TTC549 (cell line): ENCODE results near the gene ZNF154.
"Not testable (repeated sequence)": the region's sequence is repeated elsewhere in the genome, so short reads cannot be mapped to it uniquely, and the experiment has no call there.

ENCODE experiments used
- FAIRE-seq: peaks from 2 replicates; lab custom pipeline; 2012; peaks lifted over from hg19 to GRCh38; lab: Jason Lieb, UNC

ZNF154 gene

GRCh38 chr19:57708641-57709361 is at the start of gene ZNF154:
Gene ZNF154 (minus strand): TSS chr19:57709204. CDS start chr19:57708971, 233 bp downstream.
- peak; percentile 85 for FAIRE-seq

- no peak for FAIRE-seq
Measured at GRCh38 chr19:57757941-57758340, 48.9 kb upstream of the ZNF154 start.

- FAIRE-seq = no peak
Measured at GRCh38 chr19:57755031-57755430, 46.0 kb upstream of the ZNF154 start.

- no peak for FAIRE-seq
Measured at GRCh38 chr19:57754091-57754673, 45.2 kb upstream of the ZNF154 start.

GRCh38 chr19:57748029-57748428 is 39.0 kb upstream of the ZNF154 start:
- no peak for FAIRE-seq

GRCh38 chr19:57747472-57747807 is 38.4 kb upstream of the ZNF154 start:
- no peak for FAIRE-seq

- peak; percentile 95 for FAIRE-seq
Measured at GRCh38 chr19:57746580-57747471, 37.8 kb upstream of the ZNF154 start, which contains the start of gene ZNF776. Gene ZNF776 (plus strand): TSS chr19:57746815. CDS start chr19:57747059, 244 bp downstream.

- not testable (repeated sequence) for FAIRE-seq
Measured at GRCh38 chr19:57738770-57739169, 29.8 kb upstream of the ZNF154 start.

- peak; percentile 39 for FAIRE-seq
Measured at GRCh38 chr19:57738320-57738719, 29.3 kb upstream of the ZNF154 start.

GRCh38 chr19:57720878-57721277 is 11.9 kb upstream of the ZNF154 start:
- no peak for FAIRE-seq

- FAIRE-seq = no peak
Measured at GRCh38 chr19:57719901-57720519, 11.0 kb upstream of the ZNF154 start.

- no peak for FAIRE-seq
Measured at GRCh38 chr19:57719424-57719823, 10.4 kb upstream of the ZNF154 start.

GRCh38 chr19:57712222-57712621 is 3.2 kb upstream of the ZNF154 start:
- FAIRE-seq = no peak

GRCh38 chr19:57709616-57710015 is 612 bp upstream of the ZNF154 start:
- FAIRE-seq = no peak

- no peak for FAIRE-seq
Measured at GRCh38 chr19:57706346-57706745, 2.7 kb downstream of the ZNF154 start.

GRCh38 chr19:57701625-57702024 is 7.4 kb downstream of the ZNF154 start:
- FAIRE-seq = no peak

- no peak for FAIRE-seq
Measured at GRCh38 chr19:57689750-57690149, 19.3 kb downstream of the ZNF154 start.

- no peak for FAIRE-seq
Measured at GRCh38 chr19:57688011-57688763, 20.8 kb downstream of the ZNF154 start.

GRCh38 chr19:57687363-57688010 is 21.5 kb downstream of the ZNF154 start:
- no peak for FAIRE-seq

- no peak for FAIRE-seq
Measured at GRCh38 chr19:57686727-57687126, 22.3 kb downstream of the ZNF154 start.

- FAIRE-seq = no peak
Measured at GRCh38 chr19:57682226-57682766, 26.7 kb downstream of the ZNF154 start.
